COLO668 (cell line): ENCODE results near the gene AKAP10.
"Not testable (repeated sequence)": the region's sequence is repeated elsewhere in the genome, so short reads cannot be mapped to it uniquely, and the experiment has no call there.

Experiments used
- DNase-seq: peaks from one replicate; lab custom pipeline; 2025; ENCODE audit not compliant: unreplicated experiment; lab: John Stamatoyannopoulos, UW

The AKAP10 gene

DNA sequence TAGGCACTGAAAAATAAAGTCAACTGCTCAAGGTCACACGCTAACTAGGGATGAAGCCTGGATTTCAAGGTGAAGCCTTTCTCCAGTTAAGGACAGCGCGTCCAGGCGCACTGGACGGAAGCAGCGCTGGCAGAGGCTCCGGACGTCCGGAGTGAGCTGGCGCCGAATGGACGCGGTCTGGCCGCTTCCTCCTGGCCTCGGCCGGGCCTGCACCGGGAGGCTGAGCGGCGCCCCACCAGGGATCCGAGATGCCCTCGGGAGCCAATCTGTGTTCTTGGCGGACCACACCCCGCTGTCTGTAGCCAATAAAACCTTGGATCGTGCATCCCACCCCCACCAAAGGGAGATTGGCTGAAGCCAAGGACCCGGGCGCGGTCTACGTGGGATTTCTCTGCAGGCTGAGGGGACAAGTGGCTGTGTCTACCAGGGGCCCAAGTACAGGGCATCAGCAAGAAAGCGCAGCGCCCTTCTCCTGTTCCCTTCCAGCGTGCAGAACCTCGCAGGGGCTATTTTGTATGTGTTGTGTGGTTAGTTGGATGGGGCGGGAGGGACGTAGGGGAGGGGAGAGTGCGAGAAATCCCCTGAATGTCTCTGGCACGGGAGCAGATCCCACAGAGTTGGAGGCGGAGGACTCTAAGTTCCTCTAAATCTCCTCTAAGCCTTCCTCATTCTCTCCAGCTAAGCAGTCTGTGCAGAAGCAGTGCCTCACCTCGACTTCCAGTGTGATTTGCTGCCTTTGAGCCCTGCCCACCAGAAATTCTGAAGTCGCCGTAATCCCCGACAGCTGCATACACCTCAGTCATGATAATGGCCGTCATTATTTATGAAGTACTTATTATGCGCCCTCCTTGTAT, 2.5 kb upstream of the AKAP10 start:
- DNase-seq, result no peak

DNA sequence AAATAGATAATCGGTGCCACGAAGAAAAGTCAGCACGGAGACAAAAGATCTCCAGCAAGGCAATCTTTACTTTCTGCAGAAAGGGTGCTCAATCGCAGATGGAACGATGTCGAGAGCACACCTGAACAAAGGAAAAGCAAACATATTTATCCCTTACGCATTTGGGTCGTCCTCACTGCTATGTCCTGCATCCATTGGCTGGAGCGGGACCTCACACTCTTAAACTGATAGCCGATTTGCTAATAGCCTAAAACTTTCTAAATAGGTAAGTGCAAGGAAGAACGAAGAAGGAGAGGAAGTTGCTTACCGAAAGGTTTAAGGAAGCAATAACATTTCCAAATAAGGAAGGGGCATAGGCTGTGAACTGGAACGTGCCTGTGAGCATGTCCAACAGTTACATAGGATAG, 1.2 kb upstream of the AKAP10 start:
- DNase-seq, result no peak

DNA sequence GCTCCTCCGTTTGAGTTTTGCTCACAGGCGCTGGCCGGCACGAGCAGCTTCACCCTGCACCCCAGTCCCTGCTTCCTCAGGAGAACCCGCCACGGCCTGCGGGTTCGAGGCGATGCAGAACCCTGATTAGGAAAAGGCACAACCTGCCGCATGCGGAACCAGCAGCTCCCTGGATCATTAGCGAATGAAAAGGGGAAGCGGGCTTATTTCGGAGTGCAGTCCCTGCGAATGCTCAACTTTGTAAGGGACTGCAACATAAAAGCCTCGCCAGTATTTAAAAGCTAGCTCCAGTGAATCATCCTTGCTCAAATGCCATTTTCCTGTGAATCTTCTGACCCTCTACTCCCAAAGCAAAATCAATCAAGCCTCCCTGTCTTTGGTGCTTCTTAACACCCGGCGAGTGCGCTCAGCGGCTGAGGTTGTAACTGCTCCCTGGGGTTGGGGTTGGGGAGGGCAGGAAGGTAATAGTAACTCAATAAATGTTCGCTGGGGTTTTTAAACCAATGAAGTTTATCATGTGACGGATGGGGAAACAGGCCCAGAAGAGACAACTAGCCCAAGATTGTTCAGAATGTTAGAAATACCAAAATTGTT, 678 bp upstream of the AKAP10 start:
- no peak for DNase-seq

DNA sequence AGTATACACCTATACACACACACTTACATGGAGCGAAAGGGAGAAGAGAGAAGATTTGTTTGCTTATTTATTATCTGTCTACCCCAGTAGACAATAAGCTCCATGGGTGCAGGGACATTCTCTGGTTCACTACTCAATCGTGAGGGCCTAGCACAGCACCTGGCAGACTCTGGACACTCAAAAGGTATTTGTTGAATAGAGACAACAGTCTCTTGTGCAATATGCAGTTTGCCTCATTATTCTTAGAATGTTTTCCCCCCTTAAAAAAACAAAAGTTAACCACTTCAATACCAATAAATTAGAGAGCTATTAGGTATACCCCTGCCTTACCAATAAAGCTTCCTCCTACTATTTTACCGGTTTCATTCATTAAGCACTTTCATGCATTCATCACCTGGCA, 2.0 kb downstream of the AKAP10 start:
- DNase-seq, result no peak

DNA sequence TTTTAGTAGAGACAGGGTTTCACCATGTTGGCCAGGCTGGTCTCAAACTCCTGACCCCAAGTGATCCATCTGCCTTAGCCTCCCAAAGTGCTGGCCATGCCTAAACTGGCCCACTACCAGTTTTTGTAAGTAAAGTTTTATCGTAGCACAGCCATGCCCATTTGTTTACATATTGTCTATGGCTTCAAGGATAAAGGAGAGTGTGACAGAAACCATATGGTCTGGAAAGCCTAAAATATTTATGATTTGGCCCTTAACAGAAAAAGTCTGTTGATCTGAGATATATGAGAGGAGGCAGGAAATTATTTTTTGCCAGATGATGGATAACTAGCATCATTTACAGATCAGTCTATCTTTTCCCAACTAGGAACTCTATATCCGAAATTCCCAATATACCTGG, 4.5 kb downstream of the AKAP10 start:
- DNase-seq, result no peak

DNA sequence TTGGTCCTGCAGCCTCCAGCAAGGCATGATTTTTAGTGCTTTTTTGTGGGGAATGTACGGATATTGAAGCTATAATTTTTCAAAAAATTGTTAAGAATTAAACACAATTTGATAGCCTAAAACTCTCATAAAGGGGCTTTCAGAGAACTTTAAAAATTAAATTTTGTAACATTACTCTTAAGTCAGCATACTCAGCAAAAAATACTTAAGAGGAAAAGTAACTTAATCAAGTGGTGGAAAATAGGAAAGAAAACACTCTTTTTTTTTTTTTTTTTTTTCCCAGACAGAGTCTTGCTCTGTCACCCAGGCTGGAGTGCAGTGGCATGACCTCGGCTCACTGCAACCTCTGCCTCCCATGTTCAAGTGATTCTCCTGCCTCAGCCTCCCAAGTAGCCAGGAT, 14.7 kb downstream of the AKAP10 start:
- DNase-seq, result not testable (repeated sequence)

DNA sequence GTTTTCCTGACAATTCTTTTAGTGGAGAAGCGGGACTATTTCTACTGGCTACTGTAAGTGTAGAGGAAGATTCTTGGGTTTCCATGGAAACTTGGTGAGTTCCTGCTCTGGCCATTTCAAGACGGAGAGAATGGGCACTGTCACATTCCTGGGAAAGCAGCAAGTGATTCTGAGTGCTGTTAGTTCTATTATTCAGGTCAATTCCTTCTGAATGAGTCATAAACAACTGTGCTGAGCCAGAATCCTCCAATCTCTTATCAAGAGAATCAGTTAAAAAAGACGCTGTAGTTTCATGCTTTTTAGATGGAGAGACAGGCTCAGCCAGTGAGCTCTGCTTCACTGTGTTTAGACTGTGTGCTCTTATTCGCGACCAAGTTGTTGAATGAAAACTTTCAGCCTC, 19.6 kb downstream of the AKAP10 start:
- no peak for DNase-seq

DNA sequence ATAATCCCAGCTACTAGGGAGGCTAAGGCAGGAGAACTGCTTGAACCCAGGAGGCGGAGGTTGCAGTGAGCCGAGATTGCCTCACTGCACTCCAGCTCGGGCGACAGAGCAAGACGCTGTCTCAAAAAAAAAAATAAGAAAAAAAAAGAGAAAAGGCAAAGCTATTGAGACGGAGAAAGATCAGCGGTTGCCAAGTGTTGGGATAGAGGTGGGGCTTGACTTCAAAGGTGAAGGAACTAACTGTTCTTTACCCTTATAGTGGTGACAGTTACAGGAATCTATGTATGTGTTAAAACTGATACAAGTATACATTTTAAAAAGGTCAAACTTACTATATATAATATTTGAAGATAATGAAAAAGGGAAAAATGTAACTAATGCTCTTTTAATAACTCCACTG, 22.5 kb downstream of the AKAP10 start:
- DNase-seq, result no peak

DNA sequence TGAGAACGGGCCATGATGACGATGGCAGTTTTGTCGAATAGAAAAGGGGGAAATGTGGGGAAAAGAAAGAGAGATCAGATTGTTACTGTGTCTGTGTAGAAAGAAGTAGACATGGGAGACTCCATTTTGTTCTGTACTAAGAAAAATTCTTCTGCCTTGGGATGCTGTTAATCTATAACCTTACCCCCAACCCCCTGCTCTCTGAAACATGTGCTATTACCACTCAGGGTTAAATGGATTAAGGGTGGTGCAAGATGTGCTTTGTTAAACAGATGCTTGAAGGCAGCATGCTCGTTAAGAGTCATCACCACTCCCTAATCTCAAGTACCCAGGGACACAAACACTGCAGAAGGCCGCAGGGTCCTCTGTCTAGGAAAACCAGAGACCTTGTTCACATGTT, 26.2 kb downstream of the AKAP10 start:
- not testable (repeated sequence) for DNase-seq

DNA sequence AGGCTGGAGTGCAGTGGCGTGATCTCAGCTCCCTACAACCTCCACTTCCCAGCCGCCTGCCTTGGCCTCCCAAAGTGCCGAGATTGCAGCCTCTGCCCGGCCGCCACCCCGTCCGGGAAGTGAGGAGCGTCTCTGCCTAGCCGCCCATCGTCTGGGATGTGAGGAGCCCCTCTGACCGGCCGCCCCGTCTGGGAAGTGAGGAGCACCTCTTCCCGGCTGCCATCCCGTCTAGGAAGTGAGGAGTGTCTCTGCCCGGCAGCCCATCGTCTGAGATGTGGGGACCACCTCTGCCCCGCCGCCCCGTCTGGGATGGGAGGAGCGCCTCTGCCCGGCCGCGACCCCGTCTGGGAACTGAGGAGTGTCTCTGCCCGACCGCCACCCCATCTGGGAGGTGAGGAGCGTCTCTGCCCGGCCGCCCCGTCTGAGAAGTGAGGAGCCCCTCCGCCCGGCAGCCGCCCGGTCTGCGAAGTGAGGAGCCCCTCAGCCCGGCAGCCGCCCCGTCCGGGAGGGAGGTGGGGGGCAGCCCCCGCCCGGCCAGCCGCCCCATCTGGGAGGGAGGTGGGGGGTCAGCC, 26.9 kb downstream of the AKAP10 start:
- not testable (repeated sequence) for DNase-seq

DNA sequence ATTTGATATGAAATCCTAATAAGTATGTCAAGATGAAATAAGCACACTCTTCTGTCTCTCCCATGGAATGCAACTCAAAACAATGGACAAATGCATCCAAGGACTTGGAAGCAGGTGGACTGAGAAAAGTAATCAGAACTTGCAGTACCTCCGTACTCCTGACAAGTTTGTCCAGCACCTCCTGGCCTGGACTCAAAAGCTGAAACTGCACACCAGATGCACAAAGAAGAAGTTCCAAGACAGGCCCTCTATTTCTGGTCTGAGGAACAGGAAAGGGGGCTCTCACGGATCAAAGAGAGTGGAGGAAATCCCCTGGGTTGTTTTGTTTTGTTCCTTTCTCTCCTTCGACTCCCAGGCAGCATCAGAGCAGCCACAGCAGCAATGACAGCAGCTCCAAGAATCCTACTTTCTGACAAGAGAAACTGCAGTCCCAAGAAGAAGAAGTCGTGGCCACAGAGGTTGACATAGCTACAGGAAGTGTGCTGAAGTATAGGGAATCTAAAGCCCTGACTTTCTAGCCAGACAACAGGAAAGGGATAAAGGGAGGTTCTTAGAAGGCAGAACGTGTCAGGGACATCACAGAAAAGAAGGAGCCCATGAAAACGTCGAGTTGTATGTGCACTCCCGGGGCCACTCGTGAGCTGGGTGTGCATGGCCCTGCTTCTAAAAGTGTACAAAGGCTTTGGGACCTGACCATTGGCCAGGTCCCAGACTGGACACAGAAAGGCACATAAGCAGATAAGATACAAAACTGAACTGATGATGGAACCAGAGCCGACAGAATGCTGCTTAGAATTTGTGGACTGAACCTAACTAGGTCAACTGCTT, 29.3 kb downstream of the AKAP10 start:
- no peak for DNase-seq

DNA sequence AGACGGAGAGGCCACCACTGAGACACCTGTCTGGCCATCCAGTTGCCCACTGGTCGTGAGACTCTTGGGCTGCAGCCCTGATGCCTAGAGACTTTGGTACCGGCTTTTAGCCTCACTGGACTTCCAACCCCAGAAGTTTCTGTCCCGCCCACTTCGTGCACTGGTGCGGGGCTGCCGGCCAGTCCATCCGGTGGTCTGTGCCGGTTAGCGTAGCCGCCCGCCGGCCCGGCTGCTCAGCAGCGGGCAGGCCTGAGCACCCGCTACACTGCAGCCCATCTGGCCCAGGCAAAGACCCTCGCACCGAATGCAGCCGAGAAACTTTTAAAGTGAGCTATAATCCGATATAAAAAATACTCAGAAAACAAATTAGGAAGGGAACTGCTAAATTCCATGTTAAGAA, 30.7 kb downstream of the AKAP10 start:
- DNase-seq, result no peak

DNA sequence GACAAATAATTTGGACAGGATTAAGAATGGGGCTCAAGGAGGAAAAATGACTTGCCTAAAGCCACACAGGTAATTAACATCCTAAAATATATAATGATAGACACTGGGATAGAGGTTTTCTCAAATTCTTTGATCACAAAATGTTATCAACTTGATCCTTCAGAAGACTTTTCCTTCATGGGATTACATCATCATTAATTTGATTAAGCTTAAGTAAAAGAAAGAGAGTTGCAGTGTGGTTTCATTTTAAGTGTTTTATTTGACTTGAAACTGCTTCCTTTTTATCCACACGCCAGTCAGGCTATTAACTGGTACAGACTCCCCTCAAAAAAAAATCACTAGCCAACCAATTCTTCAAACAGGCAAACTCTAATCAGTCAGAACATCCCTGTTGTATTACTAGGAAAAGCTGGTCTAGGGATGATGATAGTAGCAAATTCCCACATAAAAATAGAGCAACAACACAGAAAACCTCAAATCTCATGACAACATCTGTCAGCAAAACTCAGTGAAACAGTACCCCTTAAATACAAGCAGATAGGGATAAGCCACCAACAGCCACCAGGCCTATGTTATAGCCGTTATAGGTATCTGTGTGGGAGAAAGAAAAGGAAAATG, 32.5 kb downstream of the AKAP10 start:
- DNase-seq, result no peak

DNA sequence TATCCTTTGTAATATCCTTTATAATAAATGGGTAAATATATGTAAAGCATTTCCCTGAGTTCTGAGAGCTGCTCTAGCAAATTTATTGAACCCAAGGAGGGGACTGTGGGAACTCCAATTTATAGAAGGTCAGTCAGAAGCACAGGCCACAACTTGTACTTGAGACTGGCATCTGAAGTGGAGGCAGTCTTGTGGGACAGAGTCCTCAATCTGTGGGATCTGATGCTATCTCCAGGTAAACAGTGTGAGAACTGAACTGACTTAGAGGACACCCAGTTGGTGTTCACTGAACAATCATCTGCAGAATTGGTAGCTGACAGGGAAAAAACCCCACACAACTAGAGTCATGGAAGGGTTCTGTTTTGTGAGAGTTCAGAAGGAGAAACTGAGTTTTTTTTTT, 34.0 kb downstream of the AKAP10 start:
- DNase-seq, result no peak

DNA sequence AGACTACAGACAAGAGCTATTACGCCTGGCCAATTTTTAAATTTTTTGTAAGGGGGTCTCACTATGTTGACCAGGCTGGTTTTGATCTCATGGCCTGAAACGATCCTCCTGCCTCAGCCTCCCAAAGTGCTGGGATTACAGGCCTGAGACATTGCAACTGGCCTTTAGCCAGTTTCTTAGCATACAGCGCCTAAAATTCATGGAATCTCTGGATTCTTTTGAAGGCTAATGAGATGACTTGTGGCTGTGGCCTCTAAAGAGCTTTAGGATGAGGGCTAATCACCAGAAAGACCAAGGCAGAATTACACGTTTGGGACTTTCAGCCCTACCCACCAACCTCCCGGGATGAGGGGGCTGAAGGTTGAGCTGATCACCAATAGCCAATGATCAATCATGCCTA, 34.6 kb downstream of the AKAP10 start:
- no peak for DNase-seq

DNA sequence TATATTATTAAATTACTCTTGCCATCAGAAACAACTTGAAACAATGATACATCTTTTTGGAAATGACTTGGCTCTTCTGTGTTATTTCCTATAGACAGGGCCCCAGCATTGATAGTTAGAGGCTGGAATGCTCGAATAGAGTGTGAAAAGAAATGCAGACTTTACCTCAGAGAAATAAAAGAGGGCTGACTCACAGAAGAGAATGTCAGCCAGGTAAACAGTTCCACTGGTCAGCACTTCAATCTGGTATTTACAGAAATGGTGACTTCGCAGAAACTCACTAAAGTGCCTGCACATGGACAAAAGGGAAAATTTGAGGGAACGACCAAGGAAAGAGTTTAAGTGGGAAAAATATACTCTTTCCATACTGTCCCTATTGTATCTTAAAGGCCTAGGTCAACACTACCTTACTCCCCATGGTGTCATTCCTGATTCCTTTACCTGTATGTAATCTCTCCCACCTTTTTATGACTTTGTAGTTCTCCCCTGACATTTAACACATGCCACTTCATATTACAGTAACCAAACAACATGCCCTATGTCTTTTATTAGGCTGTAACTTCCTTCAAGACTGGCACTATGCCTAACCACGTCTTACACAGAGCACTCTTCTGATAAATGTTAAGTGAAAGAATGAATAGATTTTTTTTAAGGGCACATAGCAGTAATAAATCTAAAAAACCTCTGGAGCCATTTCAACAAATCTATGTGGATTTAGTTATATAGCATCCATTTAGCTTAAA, 36.7 kb downstream of the AKAP10 start:
- no peak for DNase-seq

DNA sequence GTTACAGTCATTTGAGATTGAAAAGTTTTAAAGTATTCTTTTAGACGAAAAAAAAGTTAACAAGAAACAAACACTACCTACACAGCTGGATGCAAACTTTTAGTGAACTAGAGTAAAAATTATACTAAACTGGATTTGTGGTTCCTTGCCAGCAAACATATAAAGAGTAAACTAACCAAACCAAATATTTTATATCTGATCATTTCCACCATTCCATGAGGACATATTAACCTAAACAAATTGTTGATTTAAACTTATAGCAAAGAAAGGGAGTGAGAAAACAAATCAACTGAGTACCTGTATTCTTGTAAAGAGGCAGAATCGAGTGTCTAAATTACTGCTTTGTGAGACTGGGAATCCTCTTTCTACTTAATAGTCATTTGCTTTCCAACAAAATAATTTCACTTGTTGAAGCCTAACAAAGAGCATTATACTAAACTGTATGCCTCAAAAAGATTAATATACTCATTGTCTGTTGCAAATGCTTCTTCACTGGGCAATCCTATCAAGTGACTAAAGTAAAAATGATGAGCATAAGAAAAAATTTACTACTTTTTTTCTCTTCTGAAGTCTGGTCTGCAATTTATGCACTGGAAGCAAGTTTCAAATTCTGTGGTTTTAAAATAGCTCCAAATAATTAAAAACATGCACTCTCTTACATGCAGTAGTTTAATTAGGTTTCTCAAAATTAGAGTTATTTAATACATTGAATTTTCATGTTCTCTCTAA, 37.5 kb downstream of the AKAP10 start:
- DNase-seq, result no peak

DNA sequence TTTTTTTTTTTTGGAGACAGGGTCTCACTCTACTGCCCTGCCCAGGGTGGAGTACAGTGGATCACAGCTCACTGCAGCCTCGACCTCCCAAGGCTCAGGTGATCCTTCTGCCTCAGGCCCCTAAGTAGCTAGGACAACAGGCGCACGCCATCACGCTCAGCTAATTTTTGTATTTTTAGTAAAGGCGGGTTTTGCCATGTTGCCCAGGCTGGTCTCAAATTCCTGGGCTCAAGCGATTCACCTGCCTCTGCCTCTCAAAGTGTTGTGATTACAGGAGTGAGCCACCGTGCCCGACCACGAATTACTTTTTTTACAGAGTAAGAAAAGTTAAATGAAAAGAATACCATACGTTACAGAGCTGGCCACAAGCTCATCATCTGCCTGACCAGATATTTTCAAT, 38.9 kb downstream of the AKAP10 start:
- no peak for DNase-seq

DNA sequence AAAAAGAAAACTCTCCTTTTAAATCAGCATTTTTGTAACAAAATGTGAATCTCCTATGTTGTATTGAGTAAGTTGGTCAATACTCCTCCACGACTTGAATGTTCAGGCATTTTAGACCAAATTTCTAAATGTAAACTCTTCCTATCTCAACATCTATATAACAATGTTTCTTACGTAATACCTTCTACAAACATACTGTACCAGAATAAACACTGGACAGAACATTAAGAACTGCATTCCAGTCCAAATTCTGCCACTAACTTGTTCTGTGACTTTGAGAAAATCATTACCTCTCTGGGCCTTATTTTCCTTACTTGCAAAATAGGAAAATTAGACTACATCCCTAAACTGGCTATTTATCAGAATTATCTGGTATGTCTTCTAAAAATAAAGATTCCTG, 40.1 kb downstream of the AKAP10 start:
- DNase-seq, result no peak

DNA sequence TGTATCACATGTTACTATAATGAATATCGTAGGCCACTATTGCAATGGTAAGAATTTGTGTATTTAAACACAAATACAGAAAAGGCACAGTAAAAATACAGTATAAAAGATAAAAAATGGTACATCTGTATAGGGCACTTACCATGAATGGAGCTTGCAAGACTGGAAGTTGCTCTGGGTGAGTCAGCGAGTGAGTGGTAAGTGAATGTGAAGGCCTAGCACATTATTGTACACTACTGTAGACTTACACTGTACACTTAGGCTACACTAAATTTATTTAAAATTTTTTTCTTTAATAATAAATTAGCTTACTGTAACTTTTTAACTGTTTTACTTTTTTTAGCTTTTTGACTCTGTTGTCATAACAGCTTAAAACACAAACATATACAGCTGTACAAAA, 42.5 kb downstream of the AKAP10 start:
- DNase-seq, result no peak
